NCI-H69 (cell line): ENCODE data around the gene DENR.
A peak's percentile ranks its signal among the peaks of the same experiment; 100 is the strongest.
"Not testable (repeated sequence)": the region's sequence is repeated elsewhere in the genome, so short reads cannot be mapped to it uniquely, and the experiment has no call there.

ENCODE experiments used
- DNase-seq: peaks from one replicate; lab custom pipeline; 2025; lab: John Stamatoyannopoulos, UW

The DENR gene, protein sequence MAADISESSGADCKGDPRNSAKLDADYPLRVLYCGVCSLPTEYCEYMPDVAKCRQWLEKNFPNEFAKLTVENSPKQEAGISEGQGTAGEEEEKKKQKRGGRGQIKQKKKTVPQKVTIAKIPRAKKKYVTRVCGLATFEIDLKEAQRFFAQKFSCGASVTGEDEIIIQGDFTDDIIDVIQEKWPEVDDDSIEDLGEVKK

GRCh38 chr12:122752464-122753318 lies at the start of gene DENR:
DENR (plus strand) TSS chr12:122752824; CDS start chr12:122753702, 878 bp downstream.
- DNase-seq: peak; percentile 100

GRCh38 chr12:122702890-122703611 lies 49.6 kb upstream of the DENR start, which contains the start of gene HCAR2:
HCAR2 (minus strand) TSS chr12:122703357; CDS start chr12:122703283, 74 bp downstream.
- DNase-seq: not testable (repeated sequence)

DNA sequence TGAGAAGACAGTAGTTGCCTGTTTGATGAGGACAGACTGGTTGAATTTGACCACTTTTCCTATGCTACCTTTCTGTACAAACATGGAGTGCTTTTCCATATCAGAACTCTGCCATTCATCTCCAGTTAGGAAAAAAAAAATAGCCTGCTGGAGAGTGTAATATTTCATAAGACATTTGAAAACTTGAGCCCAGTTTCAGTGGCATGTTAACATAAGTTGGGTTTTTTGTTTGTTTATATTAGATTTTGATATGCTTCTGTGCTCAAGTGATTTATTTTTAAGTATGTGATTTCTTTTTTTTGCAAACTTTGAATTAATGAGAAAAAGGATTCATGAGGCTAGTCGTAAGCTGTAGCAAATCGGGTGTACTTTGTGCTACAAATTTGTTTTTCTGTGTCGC lies 48.8 kb upstream of the DENR start:
- DNase-seq: not testable (repeated sequence)

GRCh38 chr12:122709287-122709686 lies 43.3 kb upstream of the DENR start:
- DNase-seq: not testable (repeated sequence)

- not testable (repeated sequence) for DNase-seq
These were observed 42.3 kb upstream of the DENR start for GRCh38 chr12:122710341-122710740.

GRCh38 chr12:122711266-122711665 lies 41.4 kb upstream of the DENR start:
- not testable (repeated sequence) for DNase-seq

- not testable (repeated sequence) for DNase-seq
These were observed 39.0 kb upstream of the DENR start for GRCh38 chr12:122713491-122714188.

- not testable (repeated sequence) for DNase-seq
These were observed 37.4 kb upstream of the DENR start for GRCh38 chr12:122715211-122715610.

DNA sequence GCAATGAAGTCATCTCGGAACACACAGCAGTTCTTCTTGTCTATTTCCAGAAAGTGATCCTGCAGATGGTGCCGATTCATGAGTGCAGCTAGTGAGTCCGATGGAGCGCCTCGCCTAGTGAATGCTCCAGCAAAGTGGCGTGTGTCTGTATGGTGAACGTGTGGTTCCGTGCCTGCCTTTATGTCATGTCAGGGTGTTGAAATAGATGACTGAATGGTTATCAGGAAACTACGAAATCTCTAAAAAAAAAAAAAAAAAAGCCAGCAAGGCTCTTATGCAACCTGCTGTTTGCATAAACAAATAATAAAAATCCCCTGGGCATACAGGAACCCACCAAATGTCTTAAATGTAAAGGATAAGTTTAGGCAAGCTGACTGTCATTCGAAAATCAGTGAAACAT lies 36.0 kb upstream of the DENR start, which contains the start of gene HCAR3:
TSS of gene HCAR3 (minus strand) at position 154 of the 400 bp plus-strand sequence. CDS start at position 80, 74 bp downstream.
- DNase-seq: not testable (repeated sequence)

DNA sequence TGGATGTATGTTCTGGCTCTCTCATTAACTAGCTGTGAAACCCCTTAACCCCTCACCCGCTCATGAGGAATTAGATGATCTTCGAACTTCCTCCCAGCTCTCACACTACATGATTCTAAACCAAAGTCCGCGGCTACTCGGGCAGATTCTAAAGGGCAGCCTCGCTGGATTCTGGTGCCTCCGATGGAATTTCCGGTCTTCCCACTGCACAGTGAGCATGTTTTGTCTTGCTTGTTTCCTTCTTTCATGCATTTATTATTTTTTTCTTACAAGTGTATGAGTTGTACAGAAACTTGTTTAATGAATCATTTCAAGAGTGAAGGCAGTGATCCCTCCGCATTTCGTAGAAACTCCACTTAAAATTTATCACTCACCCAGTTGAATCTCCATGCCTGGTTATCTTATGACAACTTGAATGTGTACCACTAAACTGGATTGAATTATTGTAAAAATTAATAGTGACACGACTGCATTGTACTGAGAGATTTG lies 31.5 kb upstream of the DENR start:
- DNase-seq: no peak

DNA sequence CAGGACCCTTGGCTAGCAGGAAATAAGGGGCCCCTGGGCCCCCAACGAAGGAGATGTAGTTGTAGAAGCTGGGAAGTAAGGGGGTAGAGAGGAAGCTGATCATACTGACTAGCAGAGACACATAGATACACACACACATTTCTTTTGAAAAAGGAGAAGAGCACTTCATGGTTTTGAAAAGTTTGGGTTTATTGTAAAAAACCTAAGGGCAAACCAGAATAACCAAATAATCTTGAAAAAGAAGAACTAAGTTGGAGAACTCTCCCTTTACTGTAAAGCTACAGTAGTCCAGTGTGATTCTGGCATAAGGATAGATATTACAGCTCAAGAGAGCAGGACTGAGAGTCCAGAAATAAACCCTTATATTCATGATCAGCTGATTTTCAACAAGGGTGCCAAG lies 30.2 kb upstream of the DENR start:
- no peak for DNase-seq

- no peak for DNase-seq
These were observed 27.9 kb upstream of the DENR start for GRCh38 chr12:122724641-122725243.

DNA sequence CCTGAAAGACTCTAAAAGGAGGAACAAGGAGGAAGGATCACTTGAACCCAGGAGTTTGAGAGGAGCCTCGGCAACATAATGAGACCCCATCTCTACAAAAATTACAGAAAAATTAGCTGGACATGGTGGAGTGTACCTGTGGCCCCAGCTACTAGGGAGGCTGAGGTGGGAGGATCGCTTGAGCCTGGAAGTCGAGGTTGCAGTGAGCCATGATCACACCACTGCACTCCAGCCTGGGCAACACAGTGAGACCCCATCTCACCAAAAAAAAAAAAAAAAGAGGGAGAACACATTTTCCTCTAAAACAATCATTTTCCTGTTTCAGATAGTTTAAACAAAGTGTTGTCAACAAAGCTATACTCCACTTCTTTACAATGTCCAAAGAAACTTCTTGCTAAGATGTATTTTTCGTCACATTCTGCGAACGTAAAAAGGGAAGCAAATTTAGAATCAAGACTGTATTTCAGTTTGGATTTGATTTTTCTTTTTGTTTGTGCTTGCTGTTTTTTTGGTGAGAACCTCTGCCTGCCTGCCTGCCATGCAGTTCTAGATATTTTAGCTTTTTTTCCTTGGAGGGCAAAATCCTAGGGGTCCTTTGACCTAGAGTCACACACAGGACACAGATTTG lies 27.1 kb upstream of the DENR start:
- DNase-seq: no peak

- no peak for DNase-seq
These were observed 26.5 kb upstream of the DENR start for GRCh38 chr12:122726080-122726558.

GRCh38 chr12:122729583-122730214 lies 22.9 kb upstream of the DENR start:
- no peak for DNase-seq

- DNase-seq: peak; percentile 76
These were observed 22.2 kb upstream of the DENR start, which contains the start of gene HCAR1 for GRCh38 chr12:122730215-122731014. HCAR1 (minus strand) TSS chr12:122730844; CDS start chr12:122730339, 505 bp downstream.

DNA sequence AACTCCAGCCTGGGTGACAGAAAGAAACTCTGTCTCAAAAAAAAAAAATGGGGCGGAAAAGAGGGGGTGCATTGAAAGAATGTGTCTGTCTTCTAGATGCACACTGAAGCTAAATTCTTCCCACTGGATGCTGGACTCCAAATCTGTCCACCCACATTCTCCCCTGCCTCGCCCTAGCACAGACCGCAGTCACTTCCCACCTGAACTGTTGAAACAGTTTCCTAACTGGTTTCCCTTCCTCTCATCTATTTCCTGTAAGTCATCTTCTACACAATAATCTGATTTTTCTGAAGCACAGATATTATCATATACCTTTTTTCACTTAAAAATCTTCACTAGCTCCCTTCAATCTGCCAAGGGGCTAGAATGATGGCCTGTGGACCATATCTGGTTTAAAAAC lies 20.5 kb upstream of the DENR start:
- DNase-seq: no peak

GRCh38 chr12:122732611-122733010 lies 20.0 kb upstream of the DENR start:
- DNase-seq: no peak

DNA sequence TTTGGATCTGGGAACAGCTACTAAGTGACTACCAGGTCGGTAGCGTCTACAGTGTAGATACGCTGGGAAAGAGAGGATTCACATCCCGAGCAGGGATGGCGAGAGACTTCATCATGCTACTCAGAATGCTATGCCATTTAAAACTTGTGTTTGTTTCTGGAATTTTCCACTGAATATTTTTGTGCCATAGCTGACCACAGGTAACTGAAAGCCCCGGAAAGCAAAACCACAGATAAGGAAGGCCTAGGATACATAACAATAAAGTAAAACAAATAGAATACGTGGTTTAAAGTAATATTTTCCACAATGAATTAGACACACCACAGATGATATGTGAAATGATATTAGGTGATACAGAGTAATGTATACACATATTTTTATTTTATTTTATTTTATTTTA lies 14.1 kb upstream of the DENR start:
- DNase-seq: no peak
